ENCODE measurements around the gene PDS5B. TPM values are rescaled to one million over a fixed set of nuclear protein-coding genes. Genes with fewer than 3 reads are reported as not detected.

PDS5B gene
- polyA plus RNA-seq, 4 donors, result 6.5 to 26.5 (median 7.8) TPM

- no peaks in the 10 kb centered on the region for H3K27me3 ChIP-seq (ENCODE audit: control insufficient read depth in 3 of 3, insufficient read depth in 3 of 3, low read length in 3 of 3)
- WGBS, 3 donors, result 96 to 100% (median 100%) methylated on average over 1 of the region's 1 CpG
- FAIRE-seq (no peak), DNase-seq (no peak)
- H3K9me3 ChIP-seq (ENCODE audit: control insufficient read depth in 2 of 2, insufficient read depth in 1 of 2, low read depth in 1 of 2, low read length in 1 of 2), result no peaks in the 10 kb centered on the region
- H3K27ac ChIP-seq (ENCODE audit: low read depth in 1 of 3, low read length in 2 of 3), result no peak overlapping the region
- H3K36me3 ChIP-seq (ENCODE audit: control insufficient read depth in 3 of 3, insufficient read depth in 2 of 3, low read depth in 1 of 3, low read length in 3 of 3), result peaks cover 0 to 5% (median 0%) of the 10 kb centered on the region in 3 donors
- no peak overlapping the region for H3K4me3 ChIP-seq (ENCODE audit: low read depth in 1 of 3, low read length in 3 of 3)
- peaks cover 0 to 2% (median 0%) of the 10 kb centered on the region in 3 donors for H3K4me1 ChIP-seq (ENCODE audit: control insufficient read depth in 3 of 3, insufficient read depth in 2 of 3, low read depth in 1 of 3, low read length in 2 of 3)
These were observed 159.3 kb downstream of the PDS5B start for GRCh38 chr13:32745509-32745908.

- no peak overlapping the region for H3K27ac ChIP-seq (ENCODE audit: low read depth in 1 of 3, low read length in 2 of 3)
- FAIRE-seq (no peak), DNase-seq (no peak)
- no peak overlapping the region for H3K4me3 ChIP-seq (ENCODE audit: low read depth in 1 of 3, low read length in 3 of 3)
- H3K27me3 ChIP-seq (ENCODE audit: control insufficient read depth in 3 of 3, insufficient read depth in 3 of 3, low read length in 3 of 3), result no peaks in the 10 kb centered on the region
- WGBS, 3 donors, result 79 to 93% (median 81%) methylated on average over 3 of the region's 3 CpGs
- H3K4me1 ChIP-seq (ENCODE audit: control insufficient read depth in 3 of 3, insufficient read depth in 2 of 3, low read depth in 1 of 3, low read length in 2 of 3), result peaks cover 0 to 2% (median 0%) of the 10 kb centered on the region in 3 donors
- no peaks in the 10 kb centered on the region for H3K9me3 ChIP-seq (ENCODE audit: control insufficient read depth in 2 of 2, insufficient read depth in 1 of 2, low read depth in 1 of 2, low read length in 1 of 2)
- peaks cover 0 to 5% (median 0%) of the 10 kb centered on the region in 3 donors for H3K36me3 ChIP-seq (ENCODE audit: control insufficient read depth in 3 of 3, insufficient read depth in 2 of 3, low read depth in 1 of 3, low read length in 3 of 3)
These were observed 160.2 kb downstream of the PDS5B start for GRCh38 chr13:32746474-32746873.

- Histone ChIP-seq H3K4me1 (ENCODE audit: control insufficient read depth in 3 of 3, insufficient read depth in 2 of 3, low read depth in 1 of 3, low read length in 2 of 3) (peaks cover 0 to 6% (median 0%) of the 10 kb centered on the region in 3 donors), H3K27ac (ENCODE audit: low read depth in 1 of 3, low read length in 2 of 3) (no peak overlapping the region), H3K4me3 (ENCODE audit: low read depth in 1 of 3, low read length in 3 of 3) (no peak overlapping the region), H3K9me3 (ENCODE audit: control insufficient read depth in 2 of 2, insufficient read depth in 1 of 2, low read depth in 1 of 2, low read length in 1 of 2) (no peaks in the 10 kb centered on the region), H3K36me3 (ENCODE audit: control insufficient read depth in 3 of 3, insufficient read depth in 2 of 3, low read depth in 1 of 3, low read length in 3 of 3) (peaks cover 0 to 5% (median 0%) of the 10 kb centered on the region in 3 donors), H3K27me3 (ENCODE audit: control insufficient read depth in 3 of 3, insufficient read depth in 3 of 3, low read length in 3 of 3) (no peaks in the 10 kb centered on the region)
- 85 to 99% (median 92%) methylated on average over 2 of the region's 2 CpGs for WGBS, 3 donors
- FAIRE-seq, result no peak
- no peak for DNase-seq
These were observed 162.1 kb downstream of the PDS5B start for GRCh38 chr13:32748305-32748704.

- no peak overlapping the region for H3K27ac ChIP-seq (ENCODE audit: low read depth in 1 of 3, low read length in 2 of 3)
- FAIRE-seq (no peak), DNase-seq (no peak)
- H3K4me3 ChIP-seq (ENCODE audit: low read depth in 1 of 3, low read length in 3 of 3), result no peak overlapping the region
- 86 to 87% (median 87%) methylated on average over 4 of the region's 4 CpGs for WGBS, 3 donors
- no peaks in the 10 kb centered on the region for H3K27me3 ChIP-seq (ENCODE audit: control insufficient read depth in 3 of 3, insufficient read depth in 3 of 3, low read length in 3 of 3)
- H3K9me3 ChIP-seq (ENCODE audit: control insufficient read depth in 2 of 2, insufficient read depth in 1 of 2, low read depth in 1 of 2, low read length in 1 of 2), result no peaks in the 10 kb centered on the region
- peaks cover 0 to 4% (median 0%) of the 10 kb centered on the region in 3 donors for H3K4me1 ChIP-seq (ENCODE audit: control insufficient read depth in 3 of 3, insufficient read depth in 2 of 3, low read depth in 1 of 3, low read length in 2 of 3)
- H3K36me3 ChIP-seq (ENCODE audit: control insufficient read depth in 3 of 3, insufficient read depth in 2 of 3, low read depth in 1 of 3, low read length in 3 of 3), result peaks cover 0 to 3% (median 0%) of the 10 kb centered on the region in 3 donors
These were observed 165.1 kb downstream of the PDS5B start for GRCh38 chr13:32751340-32751739.

GRCh38 chr13:32752311-32752710 is 166.1 kb downstream of the PDS5B start:
- FAIRE-seq (no peak), DNase-seq (no peak)
- 71 to 83% (median 78%) methylated on average over 4 of the region's 4 CpGs for WGBS, 3 donors
- Histone ChIP-seq H3K9me3 (ENCODE audit: control insufficient read depth in 2 of 2, insufficient read depth in 1 of 2, low read depth in 1 of 2, low read length in 1 of 2) (no peaks in the 10 kb centered on the region), H3K4me3 (ENCODE audit: low read depth in 1 of 3, low read length in 3 of 3) (no peak overlapping the region), H3K27me3 (ENCODE audit: control insufficient read depth in 3 of 3, insufficient read depth in 3 of 3, low read length in 3 of 3) (no peaks in the 10 kb centered on the region), H3K4me1 (ENCODE audit: control insufficient read depth in 3 of 3, insufficient read depth in 2 of 3, low read depth in 1 of 3, low read length in 2 of 3) (peaks cover 0 to 4% (median 0%) of the 10 kb centered on the region in 3 donors), H3K27ac (ENCODE audit: low read depth in 1 of 3, low read length in 2 of 3) (no peak overlapping the region), H3K36me3 (ENCODE audit: control insufficient read depth in 3 of 3, insufficient read depth in 2 of 3, low read depth in 1 of 3, low read length in 3 of 3) (peaks cover 0 to 5% (median 0%) of the 10 kb centered on the region in 3 donors)

- 35 to 65% (median 42%) methylated on average over 3 of the region's 3 CpGs for WGBS, 3 donors
- Histone ChIP-seq H3K4me3 (ENCODE audit: low read depth in 1 of 3, low read length in 3 of 3) (no peak overlapping the region), H3K27me3 (ENCODE audit: control insufficient read depth in 3 of 3, insufficient read depth in 3 of 3, low read length in 3 of 3) (no peaks in the 10 kb centered on the region), H3K27ac (ENCODE audit: low read depth in 1 of 3, low read length in 2 of 3) (peak overlapping the region in 1 of 3 donors; percentile 54), H3K4me1 (ENCODE audit: control insufficient read depth in 3 of 3, insufficient read depth in 2 of 3, low read depth in 1 of 3, low read length in 2 of 3) (peaks cover 0 to 4% (median 0%) of the 10 kb centered on the region in 3 donors), H3K9me3 (ENCODE audit: control insufficient read depth in 2 of 2, insufficient read depth in 1 of 2, low read depth in 1 of 2, low read length in 1 of 2) (no peaks in the 10 kb centered on the region), H3K36me3 (ENCODE audit: control insufficient read depth in 3 of 3, insufficient read depth in 2 of 3, low read depth in 1 of 3, low read length in 3 of 3) (peaks cover 0 to 3% (median 0%) of the 10 kb centered on the region in 3 donors)
- FAIRE-seq (peak; percentile 5), DNase-seq (peak; percentile 33 to 48)
These were observed 166.8 kb downstream of the PDS5B start for GRCh38 chr13:32752997-32753606.

GRCh38 chr13:32754179-32754578 is 167.9 kb downstream of the PDS5B start:
- no peak for FAIRE-seq

GRCh38 chr13:32759152-32759551 is 172.9 kb downstream of the PDS5B start:
- Histone ChIP-seq H3K4me3 (ENCODE audit: low read depth in 1 of 3, low read length in 3 of 3) (no peak overlapping the region), H3K27ac (ENCODE audit: low read depth in 1 of 3, low read length in 2 of 3) (no peak overlapping the region), H3K9me3 (ENCODE audit: control insufficient read depth in 2 of 2, insufficient read depth in 1 of 2, low read depth in 1 of 2, low read length in 1 of 2) (peaks cover 0 to 3% of the 10 kb centered on the region in 2 donors), H3K36me3 (ENCODE audit: control insufficient read depth in 3 of 3, insufficient read depth in 2 of 3, low read depth in 1 of 3, low read length in 3 of 3) (peaks cover 2 to 9% (median 3%) of the 10 kb centered on the region in 3 donors), H3K4me1 (ENCODE audit: control insufficient read depth in 3 of 3, insufficient read depth in 2 of 3, low read depth in 1 of 3, low read length in 2 of 3) (no peaks in the 10 kb centered on the region), H3K27me3 (ENCODE audit: control insufficient read depth in 3 of 3, insufficient read depth in 3 of 3, low read length in 3 of 3) (no peaks in the 10 kb centered on the region)
- FAIRE-seq (peak; percentile 5), DNase-seq (no peak)
- WGBS, 3 donors, result 95 to 97% (median 95%) methylated on average over 2 of the region's 2 CpGs

More at GRCh38 chr13:32754179-32754578, 167.9 kb downstream of the PDS5B start:
- H3K4me1 ChIP-seq (ENCODE audit: control insufficient read depth in 3 of 3, insufficient read depth in 2 of 3, low read depth in 1 of 3, low read length in 2 of 3), result peaks cover 0 to 4% (median 0%) of the 10 kb centered on the region in 3 donors
- H3K9me3 ChIP-seq (ENCODE audit: control insufficient read depth in 2 of 2, insufficient read depth in 1 of 2, low read depth in 1 of 2, low read length in 1 of 2), result no peaks in the 10 kb centered on the region
- WGBS, 3 donors, result 96 to 100% (median 97%) methylated on average over 1 of the region's 1 CpG
- no peaks in the 10 kb centered on the region for H3K27me3 ChIP-seq (ENCODE audit: control insufficient read depth in 3 of 3, insufficient read depth in 3 of 3, low read length in 3 of 3)
- peaks cover 0 to 3% (median 3%) of the 10 kb centered on the region in 3 donors for H3K36me3 ChIP-seq (ENCODE audit: control insufficient read depth in 3 of 3, insufficient read depth in 2 of 3, low read depth in 1 of 3, low read length in 3 of 3)
- no peak overlapping the region for H3K4me3 ChIP-seq (ENCODE audit: low read depth in 1 of 3, low read length in 3 of 3)
- H3K27ac ChIP-seq (ENCODE audit: low read depth in 1 of 3, low read length in 2 of 3), result no peak overlapping the region
- no peak for DNase-seq
